Measurements from ENCODE around the gene BGLAP. TPM values are rescaled to one million over a fixed set of nuclear protein-coding genes. Genes with fewer than 3 reads are reported as not detected.
A peak's percentile ranks its signal among the peaks of the same experiment; 100 is the strongest.

BGLAP gene
- total and polyA plus RNA-seq, 2 donors (not counting 3 experiments of a cell fraction or from before 2014, with no cell fraction given) = 0.65 to 1.0 TPM

DNA sequence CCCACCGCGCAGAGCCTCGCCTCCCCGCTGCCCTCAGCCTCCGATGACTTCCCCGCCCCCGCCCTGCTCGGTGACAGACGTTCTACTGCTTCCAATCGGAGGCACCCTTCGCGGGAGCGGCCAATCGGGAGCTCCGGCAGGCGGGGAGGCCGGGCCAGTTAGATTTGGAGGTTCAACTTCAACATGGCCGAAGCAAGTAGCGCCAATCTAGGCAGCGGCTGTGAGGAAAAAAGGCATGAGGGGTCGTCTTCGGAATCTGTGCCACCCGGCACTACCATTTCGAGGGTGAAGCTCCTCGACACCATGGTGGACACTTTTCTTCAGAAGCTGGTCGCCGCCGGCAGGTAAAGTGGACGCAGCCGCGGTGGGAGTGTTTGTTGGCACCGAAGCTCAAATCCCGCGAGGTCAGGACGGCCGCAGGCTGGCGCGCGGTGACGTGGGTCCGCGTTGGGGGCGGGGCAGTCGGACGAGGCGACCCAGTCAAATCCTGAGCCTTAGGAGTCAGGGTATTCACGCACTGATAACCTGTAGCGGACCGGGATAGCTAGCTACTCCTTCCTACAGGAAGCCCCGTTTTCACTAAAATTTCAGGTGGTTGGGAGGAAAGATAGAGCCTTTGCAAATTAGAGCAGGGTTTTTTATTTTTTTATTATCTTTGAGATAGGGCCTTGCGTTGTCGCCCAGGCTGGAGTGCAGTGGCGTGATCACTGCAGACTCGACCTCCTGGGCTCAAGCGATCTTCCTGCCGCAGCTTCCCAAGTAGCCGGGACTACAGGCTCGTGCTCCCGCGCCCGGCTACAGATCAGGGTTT is 28.9 kb upstream of the BGLAP start, which contains the start of gene PMF1:
PMF1 (plus strand) TSS at position 175 of the 811 bp plus-strand sequence; CDS start at position 184, 9 bp downstream.
- Histone ChIP-seq H3K4me3 (replicated peaks in 1 of 3; ENCODE audit: insufficient read depth in 1 of 3, low read depth in 1 of 3, low read length in 3 of 3) (peak within 1 kb of the TSS; percentile 44 to 80 (median 79)), H3K9me3 (replicated peaks; ENCODE audit: control insufficient read depth, insufficient read depth, low read length) (no peaks in the 10 kb centered on the region), H3K9ac (replicated peaks; ENCODE audit: extremely low read depth, insufficient read depth, low read length) (peak within 1 kb of the TSS; percentile 99), H2AFZ (ENCODE audit: low read depth, low read length) (peak within 1 kb of the TSS; percentile 92), H3K4me1 (ENCODE audit: control insufficient read depth, extremely low read depth, insufficient read depth, low read length) (peaks cover 15% of the 10 kb centered on the region), H3K27me3 (ENCODE audit: control insufficient read depth in 2 of 2, insufficient read depth in 2 of 2, low read length in 2 of 2) (no peaks in the 10 kb centered on the region), H3K9me1 (replicated peaks; ENCODE audit: control insufficient read depth, extremely low read depth, insufficient read depth, low read length) (no peaks in the 10 kb centered on the region), H3K27ac (ENCODE audit: insufficient read depth, low read depth, low read length) (peak within 1 kb of the TSS; percentile 97), H3K36me3 (ENCODE audit: control insufficient read depth in 2 of 2, extremely low read depth in 1 of 2, insufficient read depth in 2 of 2, low read length in 2 of 2) (peaks cover 0 to 10% of the 10 kb centered on the region in 2 experiments), H3K79me2 (ENCODE audit: control insufficient read depth, insufficient read depth, low read length) (peaks cover 6% of the 10 kb centered on the region), H3K4me2 (ENCODE audit: insufficient read depth, low read length) (peak within 1 kb of the TSS; percentile 89), H4K20me1 (replicated peaks; ENCODE audit: control insufficient read depth, extremely low read depth, insufficient read depth, low read length) (no peaks in the 10 kb centered on the region)
- ChIA-PET CTCF (interaction anchor here (0.8 to 4.6 kb wide), 13 partner anchors 9 to 173 kb away, joined by 3 to 43 read pairs (median 4); partner anchors contain the start of genes SLC25A44 and SMG5), POLR2A (interaction anchor here (0.5 to 1.6 kb wide), 8 partner anchors 10 to 187 kb away, joined by 3 to 10 read pairs (median 4); partner anchors contain the start of gene SLC25A44)
- TF ChIP-seq POLR2AphosphoS5 (IDR thresholded peaks at IDR 0.05; ENCODE audit: insufficient read depth, low read depth, low read length) = peak; percentile 72
- peak; percentile 90 for TF ChIP-seq POLR2A (IDR thresholded peaks at IDR 0.05; ENCODE audit: low read depth, low read length)
- no peak for TF ChIP-seq EZH2 (IDR thresholded peaks at IDR 0.05; ENCODE audit: borderline replicate concordance, low read depth, low read length, severe bottlenecking)
- TF ChIP-seq MYC (IDR thresholded peaks at IDR 0.05; ENCODE audit: low read depth, low read length) = no peak
- BruUV-seq (replicated peaks) = TSS peak; percentile 62
- dilution Hi-C loops (cut with MboI; ENCODE audit: extremely low pct_ligation_motif_present, low sequenced_read_pairs) (no loop called here), intact Hi-C loops (cut with micrococcal nuclease) (loop anchor here (1.0 to 5.0 kb wide), 4 partner anchors 20 to 111 kb away; no protein-coding TSS in a partner anchor)
- FAIRE-seq (no peak), DNase-seq (ENCODE audit: low read depth, low spot score) (peak; percentile 98)

DNA sequence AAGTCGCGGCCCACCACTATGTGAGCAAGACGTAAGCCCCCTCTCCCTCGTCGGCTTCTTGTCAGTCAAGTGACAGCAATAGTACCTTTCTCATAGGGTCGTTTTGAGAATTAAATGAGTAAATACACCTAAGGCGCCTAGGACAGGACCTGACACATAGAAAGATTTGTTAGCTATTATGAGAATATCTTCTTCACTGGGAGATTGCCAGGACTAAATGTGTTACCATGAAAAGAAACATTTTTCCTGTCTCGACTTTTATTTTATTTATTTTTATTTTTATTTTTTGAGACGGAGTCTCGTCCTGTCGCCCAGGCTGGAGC is 28.4 kb upstream of the BGLAP start:
- Histone ChIP-seq H3K4me2 (ENCODE audit: insufficient read depth, low read length) (peak overlapping the region; percentile 89), H3K27me3 (ENCODE audit: control insufficient read depth in 2 of 2, insufficient read depth in 2 of 2, low read length in 2 of 2) (no peaks in the 10 kb centered on the region), H4K20me1 (replicated peaks; ENCODE audit: control insufficient read depth, extremely low read depth, insufficient read depth, low read length) (no peaks in the 10 kb centered on the region), H3K9ac (replicated peaks; ENCODE audit: extremely low read depth, insufficient read depth, low read length) (peak overlapping the region; percentile 99), H3K27ac (ENCODE audit: insufficient read depth, low read depth, low read length) (peak overlapping the region; percentile 97), H3K79me2 (ENCODE audit: control insufficient read depth, insufficient read depth, low read length) (peaks cover 6% of the 10 kb centered on the region), H3K4me1 (ENCODE audit: control insufficient read depth, extremely low read depth, insufficient read depth, low read length) (peaks cover 21% of the 10 kb centered on the region), H2AFZ (ENCODE audit: low read depth, low read length) (no peak overlapping the region), H3K9me1 (replicated peaks; ENCODE audit: control insufficient read depth, extremely low read depth, insufficient read depth, low read length) (no peaks in the 10 kb centered on the region), H3K36me3 (ENCODE audit: control insufficient read depth in 2 of 2, extremely low read depth in 1 of 2, insufficient read depth in 2 of 2, low read length in 2 of 2) (peaks cover 0 to 9% of the 10 kb centered on the region in 2 experiments), H3K4me3 (replicated peaks in 1 of 3; ENCODE audit: insufficient read depth in 1 of 3, low read depth in 1 of 3, low read length in 3 of 3) (peak overlapping the region; percentile 44 to 80 (median 79)), H3K9me3 (replicated peaks; ENCODE audit: control insufficient read depth, insufficient read depth, low read length) (no peaks in the 10 kb centered on the region)
- intact Hi-C loops (cut with micrococcal nuclease) (loop anchor here (1.0 to 5.0 kb wide), 4 partner anchors 20 to 111 kb away; no protein-coding TSS in a partner anchor), dilution Hi-C loops (cut with MboI; ENCODE audit: extremely low pct_ligation_motif_present, low sequenced_read_pairs) (no loop called here)
- POLR2A ChIA-PET = interaction anchor here (1.1 to 1.6 kb wide), 5 partner anchors 12 to 91 kb away, joined by 3 to 10 read pairs (median 7); partner anchors contain the start of gene SLC25A44
- DNase-seq (ENCODE audit: low read depth, low spot score) (no peak), FAIRE-seq (no peak)
- no peak for TF ChIP-seq MYC (IDR thresholded peaks at IDR 0.05; ENCODE audit: low read depth, low read length)
- CTCF ChIA-PET = interaction anchor here (1.0 to 4.6 kb wide), 10 partner anchors 10 to 172 kb away, joined by 3 to 43 read pairs (median 4); partner anchors contain the start of genes SLC25A44 and SMG5
- BruUV-seq (replicated peaks) = no TSS peak
